Mucosa of gallbladder (tissue), 1 donor: ENCODE measurements around the gene CREBBP. TPM values are rescaled to one million over a fixed set of nuclear protein-coding genes. Genes with fewer than 3 reads are reported as not detected.

Experiments
- DNase-seq: peaks from one replicate; pipeline ENCODE4 v3.0.0-alpha.2; 2020; ENCODE audit warnings: low spot score
- total RNA-seq: library from RNA; stranded (reverse); gene quantifications from one replicate; pipeline ENCODE4 v1.2.1, GENCODE V29; 2021
- donor health status: DM: no; HTN: no; CAD: no.

Gene CREBBP
- total RNA-seq, 1 donor from 2014 or later: 74.6 TPM

DNA sequence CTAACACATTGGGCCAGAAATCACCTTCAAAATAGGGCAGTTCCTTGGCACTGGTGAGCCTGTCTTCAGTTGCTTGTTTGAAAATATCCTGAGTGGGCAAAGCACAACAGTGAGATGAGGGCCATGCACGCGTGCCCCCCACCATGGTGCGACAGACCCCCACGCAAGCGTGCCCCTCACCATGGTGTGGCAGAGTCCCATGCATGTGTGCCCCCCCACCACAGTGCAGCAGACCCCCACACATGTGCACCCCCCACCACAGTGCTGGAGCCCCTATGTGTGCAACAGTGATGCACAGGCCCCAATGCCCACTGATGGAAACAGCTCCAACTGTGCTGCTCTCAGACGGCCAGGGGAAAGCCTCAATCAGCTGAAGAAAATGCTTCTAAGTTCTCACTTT, 144.4 kb downstream of the CREBBP start:
- DNase-seq: no peak

DNA sequence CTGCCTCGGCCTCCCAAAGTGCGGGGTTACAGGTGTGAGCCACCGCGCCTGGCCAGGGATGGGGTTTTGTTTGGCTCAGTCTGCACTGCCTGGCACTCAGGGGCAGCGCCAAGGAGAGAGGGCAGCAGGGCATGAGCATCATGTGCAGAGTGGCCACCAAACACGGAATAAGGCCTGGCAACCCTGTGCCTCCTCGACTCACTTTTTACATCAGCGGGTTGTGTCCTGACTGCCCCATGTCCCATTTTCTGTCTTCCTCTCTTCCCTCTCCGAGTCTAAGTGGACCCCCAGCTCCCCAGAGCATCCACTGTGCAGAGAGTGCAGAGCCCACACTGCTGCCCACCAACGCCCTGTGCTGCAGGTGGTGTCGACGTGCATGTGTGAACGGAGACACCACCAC, 145.0 kb downstream of the CREBBP start:
- DNase-seq: no peak

DNA sequence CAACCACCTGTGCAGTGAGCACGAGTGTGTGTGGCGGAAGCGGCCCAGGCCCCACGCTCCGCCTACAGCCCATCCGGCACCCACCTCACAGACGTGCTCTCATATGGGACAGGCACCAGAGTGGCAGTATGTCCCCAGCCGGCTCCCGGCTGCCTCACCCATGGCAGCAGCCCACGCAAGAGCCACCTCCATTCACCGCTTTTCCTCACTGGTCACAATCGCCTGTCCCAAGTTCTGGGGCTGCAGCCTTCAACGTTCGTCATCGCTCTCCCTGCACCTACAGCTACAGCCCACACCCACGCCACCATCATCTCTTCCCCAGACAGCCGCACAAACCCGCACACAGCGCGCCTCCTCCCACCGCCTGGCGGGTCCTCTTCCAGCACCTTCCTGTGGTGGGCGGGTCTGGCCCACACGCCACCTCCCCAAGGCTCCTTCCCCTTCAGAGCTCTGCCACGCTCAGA, 145.7 kb downstream of the CREBBP start:
- DNase-seq: no peak

DNA sequence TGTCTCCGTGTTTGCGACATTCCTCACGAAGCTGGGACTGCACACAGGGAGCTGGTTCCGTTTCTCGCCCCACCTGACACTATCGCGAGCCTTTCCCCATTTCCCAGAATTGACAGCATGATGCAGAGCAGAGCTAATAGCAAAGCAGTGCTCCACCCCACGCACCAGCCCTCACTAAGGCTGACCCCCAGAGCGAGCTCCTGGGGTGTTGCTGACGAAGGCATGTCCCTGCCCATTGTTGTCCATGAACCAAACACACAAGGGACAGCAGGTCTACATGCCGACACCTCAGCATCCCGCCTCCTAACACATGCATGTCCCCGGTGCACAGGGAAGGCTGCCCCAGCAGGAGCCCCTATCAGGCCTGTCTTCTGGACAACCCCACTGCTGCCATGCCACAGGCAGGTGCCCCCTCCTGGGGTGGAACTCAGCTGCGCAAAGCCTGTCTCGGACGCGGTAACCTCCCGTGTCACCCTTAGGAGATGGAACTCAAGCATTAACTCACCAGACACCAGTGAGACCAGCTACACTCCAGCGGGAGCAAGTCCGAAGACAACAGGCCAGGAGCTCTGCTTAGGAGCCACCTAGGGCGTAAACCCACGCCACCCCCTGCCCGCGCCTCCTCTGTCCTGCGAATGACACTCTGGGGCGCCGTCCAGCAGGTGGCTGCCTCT, 146.3 kb downstream of the CREBBP start:
- no peak for DNase-seq

DNA sequence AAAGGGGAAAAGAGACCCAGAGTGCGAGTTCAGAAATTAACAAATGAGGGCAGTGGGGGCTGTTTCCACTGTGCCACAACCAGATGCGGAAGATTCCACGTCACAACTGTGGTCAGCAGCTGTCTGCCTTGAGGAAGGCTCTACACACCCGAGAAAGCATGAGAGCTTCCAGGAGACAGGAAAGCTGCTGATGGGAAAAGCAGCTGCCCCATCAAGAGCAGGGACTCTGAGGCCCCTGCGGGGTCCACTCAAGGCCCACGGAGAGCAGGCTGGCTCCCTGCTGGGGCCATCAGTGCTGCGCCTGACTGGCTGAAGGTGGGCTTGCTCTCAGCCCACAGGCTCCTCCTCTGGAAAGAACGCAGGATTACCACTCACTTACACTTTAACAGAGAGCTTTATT, 148.3 kb downstream of the CREBBP start:
- no peak for DNase-seq

DNA sequence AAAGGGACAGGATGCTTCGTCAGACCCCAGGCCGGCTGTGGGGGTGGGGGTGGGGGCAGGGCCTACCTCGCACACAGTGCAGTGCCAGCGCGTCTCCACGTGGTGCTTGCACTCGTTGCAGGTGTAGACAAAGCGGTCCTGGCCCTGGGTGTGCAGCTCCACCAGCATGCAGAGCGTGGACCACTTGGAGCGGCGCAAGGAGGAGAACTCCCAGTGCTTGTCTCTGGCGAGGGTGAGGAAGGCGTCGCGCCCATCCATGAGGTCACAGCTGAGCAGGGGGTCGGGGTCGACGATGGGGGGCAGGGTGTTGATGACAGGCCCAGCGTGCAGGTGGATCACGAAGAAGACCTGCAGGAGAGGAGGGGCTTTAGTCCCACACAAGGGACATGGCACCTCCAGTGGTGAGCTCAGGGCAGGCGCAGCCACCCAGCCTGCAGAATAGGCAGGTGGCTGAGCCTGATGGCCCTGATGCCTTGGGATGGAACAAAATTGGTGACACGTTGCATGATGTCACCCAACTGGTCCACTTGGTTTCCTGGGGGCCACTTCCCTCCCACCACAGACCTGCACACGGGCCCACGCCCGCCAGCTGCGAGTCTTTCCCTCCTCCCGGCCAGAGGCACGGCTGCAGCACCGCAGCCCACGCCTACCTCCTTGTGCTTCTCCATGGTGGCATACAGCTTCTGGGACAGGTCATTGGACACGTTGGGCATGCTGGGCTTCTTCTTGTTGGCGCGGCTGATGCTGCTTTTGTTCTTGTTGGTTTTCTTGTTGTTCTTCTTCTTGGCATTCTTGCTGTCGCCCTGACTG, 149.2 kb downstream of the CREBBP start:
- DNase-seq: no peak

DNA sequence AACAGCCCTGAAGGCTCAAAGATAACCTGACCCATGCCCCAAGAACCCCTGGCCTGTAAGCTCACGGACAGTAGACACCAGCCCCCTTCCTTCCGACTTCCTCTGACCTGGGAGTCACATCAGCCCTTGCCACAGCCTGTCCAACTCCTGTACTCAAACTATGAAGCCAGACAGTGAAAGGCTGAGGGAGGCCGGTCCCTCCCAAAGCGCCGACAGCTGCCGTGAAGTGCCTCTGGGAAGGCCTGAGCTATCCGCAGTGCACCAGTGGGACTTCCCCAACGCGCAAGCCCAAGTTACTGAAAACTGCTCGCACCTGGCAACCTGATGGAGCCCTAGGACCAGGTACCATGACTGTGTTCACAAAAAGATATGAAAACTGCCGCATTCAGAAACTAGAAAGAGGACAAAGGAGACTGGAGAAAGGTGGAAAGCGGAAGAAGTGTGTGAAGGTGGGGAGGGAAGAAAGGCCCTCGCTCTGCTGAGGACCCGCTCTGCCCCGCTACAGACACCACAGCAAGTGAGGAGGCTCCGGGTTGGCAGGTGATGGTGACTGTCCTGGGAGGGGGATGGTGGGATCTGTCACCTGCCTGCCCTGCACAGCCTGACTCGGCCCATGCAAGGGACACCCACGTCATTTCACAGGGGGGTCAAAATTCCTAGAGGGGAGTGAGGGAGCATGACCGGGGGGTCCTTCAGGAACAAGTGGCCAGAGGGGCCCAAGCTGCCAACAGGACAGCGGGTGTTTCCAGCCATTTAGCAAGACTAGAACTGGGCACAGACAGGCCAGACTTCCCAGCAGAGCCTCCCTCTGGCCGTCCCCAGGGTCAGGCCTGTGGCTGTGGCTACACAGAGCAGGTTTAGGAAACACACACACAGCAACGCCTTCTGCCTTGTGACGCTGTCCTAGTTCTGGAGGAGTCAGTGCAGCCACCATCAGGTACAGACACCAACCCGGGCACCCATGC, 150.1 kb downstream of the CREBBP start:
- DNase-seq: no peak

DNA sequence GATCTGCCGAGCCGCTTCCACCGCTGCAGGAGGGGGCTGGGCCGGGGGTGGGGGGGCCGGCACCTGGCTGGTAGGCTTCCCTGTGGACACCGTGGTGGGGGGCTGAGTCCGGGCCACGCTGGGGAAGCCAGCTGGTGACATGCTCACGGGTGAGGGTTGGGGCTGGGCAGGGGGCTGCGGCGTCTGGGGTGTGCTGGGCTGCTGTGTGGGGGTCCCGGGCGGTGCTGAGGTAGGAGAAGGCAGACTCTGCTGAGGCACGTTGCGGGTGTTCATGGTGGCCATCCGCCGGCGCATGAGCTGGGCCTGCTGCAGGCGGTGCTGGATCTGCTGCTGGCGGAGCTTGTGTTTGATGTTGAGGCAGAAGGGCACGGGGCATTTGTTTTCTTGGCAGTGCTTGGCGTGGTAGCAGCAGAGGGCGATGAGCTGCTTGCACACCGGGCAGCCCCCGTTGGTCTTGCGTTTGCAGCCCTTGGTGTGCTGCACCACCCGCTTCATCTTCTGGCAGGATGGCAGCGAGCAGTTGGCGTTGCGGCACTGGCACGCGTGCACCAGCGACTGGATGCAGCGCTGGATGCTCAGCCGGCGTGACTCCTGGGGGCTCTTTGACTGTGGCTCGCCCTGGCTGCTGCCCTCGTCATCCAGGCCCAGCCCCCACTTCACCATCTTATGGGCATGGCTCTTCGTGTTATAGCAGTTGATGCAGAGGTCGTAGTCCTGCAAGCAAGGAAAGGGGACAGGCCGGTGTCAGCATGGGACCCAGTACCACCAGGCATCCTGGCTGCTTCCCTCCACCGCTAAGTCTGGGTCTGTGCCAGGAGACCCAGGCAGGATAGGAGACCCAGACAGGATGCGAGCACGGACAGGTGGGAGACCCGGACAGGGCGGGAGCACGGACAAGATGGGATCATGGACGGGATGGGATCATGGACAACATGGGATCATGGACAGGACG, 151.1 kb downstream of the CREBBP start:
- no peak for DNase-seq

DNA sequence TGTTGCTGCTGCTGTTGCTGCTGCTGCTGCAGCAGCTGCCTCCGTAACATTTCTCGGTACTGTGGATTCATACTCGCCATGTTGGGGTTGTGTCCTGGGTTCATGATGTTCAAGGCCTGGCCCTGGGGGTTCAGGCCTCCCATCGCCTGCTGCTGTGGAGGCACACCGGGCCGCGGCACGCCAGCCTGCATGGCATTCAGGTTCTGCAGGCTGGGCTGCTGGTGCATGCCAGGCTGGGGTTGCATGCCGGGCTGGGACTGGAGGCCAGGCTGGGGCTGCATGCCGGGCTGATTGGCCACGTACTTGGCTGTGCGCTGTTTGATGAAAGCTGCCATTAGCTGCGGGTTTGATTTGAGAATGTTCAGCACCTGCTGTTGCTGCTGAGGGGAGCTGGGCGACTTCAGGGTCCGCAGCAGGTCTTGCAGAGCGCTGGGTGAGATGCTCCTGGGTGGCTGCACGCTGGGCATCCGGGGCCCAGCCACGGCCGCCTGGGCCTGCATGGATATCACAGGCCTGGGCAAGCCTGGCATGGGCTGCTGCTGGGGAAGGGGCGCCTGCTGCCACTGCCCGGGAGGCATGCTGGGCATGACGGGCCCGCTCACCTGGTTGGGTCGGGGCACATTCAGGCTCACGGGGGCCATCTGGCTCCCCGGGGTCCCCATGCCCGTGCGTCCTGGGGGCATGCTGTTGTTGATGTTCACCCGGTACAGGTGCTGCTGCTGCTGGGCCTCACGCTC, 151.9 kb downstream of the CREBBP start:
- no peak for DNase-seq

DNA sequence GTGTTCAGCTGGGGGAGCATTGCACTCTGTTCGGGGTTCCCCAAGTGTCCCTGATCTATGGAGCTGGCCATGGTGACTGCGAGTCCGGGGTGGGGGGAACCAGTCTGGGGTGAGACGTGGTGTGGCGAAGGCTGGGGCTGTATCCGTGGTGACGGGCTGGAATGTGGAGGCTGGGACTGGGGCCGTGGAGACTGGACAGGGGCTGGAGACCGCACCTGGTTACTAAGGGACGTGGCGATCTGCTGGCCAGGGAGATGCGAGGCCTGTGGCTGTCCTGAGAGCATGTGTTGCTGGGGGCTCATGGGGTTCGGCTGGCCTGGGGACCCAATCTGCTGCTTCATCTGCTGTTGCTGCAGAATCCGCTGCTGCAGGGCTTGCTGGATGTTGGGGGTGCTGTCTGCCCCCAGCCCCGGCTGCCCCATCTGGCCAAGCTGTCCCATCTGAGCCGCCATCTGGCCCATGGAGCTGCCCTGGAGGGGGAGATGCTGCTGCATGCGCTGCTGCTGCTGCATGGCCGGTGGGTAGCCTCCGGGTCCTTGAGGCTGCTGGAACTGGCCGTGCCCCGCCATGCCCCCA, 152.6 kb downstream of the CREBBP start:
- no peak for DNase-seq

DNA sequence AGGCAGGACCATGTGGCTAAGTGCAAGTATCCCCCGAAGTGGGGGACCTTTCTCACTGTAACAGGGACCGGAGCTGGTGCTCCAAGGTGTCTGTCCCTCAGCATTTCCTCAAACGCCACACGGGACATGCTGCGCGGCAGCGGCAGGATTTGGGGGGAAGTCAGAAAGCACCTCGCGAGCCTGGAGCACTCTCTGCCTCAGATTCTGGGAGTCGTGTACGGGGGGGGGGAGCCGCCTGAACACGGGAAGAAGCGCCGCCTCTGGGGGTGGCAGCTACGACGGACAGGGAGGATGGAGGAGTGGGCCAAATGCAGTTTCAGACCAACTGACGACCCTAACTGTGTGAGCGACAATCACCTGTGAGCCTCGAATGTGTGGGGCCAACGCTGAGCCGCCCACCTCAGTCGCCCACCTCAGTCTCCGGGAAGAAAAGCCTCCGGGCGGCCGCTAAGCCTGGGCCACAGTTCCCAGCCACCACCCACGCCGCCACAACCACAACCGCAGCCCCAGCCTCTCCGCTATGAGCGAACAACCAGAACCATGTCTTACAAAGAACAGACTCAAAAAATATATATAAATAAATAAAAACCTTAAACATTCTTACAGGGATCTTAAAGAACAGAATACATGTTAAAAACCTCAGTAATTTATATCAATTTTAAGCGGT, 154.4 kb downstream of the CREBBP start:
- no peak for DNase-seq

DNA sequence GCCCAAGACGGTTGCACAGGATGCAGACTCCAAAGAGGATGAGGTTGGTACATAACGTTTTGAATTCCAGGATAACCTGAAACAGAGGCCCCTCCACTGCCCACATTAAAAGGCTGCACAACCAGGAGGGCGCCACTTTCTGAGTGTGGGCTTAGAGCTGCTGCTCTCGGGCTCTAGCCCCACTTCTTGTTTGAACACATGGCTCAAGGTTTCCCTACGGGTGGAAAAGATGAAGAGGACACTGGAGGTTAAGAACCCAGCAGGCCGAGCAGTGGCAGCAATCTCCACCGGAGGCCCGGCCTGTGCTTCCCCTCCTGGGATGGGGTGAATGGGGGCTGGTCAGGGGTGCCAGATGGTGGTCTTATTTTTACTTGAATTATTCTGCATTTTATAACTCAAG, 155.2 kb downstream of the CREBBP start:
- no peak for DNase-seq

DNA sequence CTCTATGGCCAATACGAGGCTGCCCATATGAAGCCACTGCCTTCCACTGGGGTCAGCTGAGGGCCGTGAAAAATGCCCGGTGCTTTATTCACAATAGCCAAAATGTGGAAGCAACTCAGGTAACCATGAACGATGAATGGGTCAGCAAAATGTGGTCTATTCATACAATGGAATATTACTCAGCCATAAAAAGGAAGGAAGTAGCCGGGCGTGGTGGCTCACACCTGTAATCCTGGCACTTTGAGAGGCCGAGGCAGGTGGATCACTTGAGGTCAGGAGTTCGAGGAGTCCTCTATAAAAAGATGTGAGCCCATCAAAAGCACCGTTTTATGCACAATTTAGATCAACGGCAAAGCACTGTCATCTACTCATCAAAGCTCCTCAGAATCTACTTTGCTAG, 158.0 kb downstream of the CREBBP start:
- DNase-seq: no peak

DNA sequence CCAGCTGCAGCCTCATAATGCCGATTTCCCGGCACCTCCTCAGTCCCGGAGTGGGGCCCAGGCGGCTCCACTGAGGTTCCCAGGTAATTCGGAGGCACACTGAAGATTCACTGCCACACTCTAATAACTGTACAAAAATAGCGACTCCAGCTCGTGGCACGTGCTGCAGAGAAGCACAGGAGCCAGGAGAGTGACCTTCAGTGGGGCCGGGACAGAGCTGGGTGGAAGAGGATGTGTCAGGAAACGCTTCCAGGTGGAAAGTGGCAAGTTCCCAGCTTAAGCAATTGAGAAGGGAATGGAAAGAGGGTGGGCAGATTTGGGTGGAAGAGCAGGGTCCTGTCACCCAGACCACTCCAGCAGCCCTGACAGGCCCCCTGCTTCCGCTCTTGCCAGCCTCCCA, 160.1 kb downstream of the CREBBP start:
- DNase-seq: no peak

DNA sequence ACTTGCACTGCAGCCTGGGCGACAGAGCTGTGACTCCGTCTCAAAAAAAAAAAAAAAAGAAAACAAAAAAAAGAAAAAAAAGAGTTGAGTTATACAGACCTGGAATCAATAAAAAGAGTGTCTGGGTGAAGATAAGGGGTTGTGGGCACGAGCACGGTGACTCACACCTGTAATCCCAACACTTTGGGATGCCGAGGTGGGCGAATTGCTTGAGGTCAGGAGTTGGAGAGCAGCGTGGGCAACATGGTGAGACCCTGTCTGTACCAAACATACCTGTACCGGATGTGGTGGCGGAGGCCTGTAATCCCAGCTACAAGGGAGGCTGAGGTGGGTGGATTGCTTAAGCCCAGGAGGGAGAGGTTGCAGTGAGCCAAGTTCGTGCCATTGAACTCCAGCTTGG, 161.9 kb downstream of the CREBBP start:
- no peak for DNase-seq

DNA sequence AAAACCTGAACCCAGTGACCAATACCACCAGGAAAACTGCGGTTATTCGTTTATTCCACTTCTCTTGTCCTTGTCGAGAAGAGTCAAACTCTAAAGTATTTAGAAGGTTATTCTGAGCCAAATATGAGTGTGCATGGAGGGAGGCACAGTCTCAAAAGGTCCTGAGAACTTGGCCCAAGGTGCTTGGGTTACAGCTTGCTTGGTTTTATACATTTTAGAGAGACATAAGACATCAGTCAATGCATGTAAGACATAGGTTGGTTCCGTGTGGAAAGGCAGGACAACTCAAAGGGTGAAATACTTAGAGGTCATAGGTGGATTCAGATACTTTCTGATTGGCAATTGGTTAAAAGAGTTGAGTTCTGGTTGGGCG, 162.5 kb downstream of the CREBBP start:
- DNase-seq: no peak

DNA sequence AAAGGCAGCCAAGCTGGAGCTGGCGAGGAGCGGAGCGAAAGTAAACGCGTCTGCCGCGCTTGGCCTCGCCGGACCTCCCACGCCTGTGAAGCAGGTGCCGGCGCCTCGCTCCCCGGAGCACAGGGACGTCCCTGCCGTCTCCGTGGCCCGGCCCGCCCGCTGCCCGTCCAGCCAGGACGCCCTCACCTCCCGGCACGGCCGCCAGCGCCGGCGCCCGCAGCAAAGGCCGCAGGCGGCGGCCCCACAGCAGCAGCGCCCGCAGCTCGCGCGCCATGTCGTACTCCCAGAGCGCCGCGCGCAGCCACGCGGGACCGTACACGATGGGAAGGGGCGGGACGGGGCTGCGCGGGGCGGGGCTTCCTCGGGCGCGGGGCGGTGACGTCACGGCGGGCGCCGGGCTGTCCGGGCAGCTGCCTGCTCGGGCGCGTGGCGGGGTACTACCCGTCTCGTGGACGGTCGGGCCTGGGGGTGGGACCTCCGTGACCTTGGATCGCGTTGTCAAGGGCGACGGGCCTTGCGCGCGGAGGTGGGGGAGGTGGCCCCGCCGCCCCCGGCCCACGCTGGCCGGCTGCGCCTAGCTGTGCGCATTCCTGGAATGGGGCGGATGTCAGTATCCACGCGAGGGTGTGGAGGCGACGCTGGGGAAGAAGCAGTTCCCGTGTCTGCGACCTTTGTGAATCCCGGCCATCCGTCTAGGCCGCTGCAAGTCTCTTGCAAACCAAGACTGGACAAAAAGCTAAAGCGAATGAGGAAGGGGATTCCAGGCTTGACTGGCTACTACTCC, 163.1 kb downstream of the CREBBP start, which contains the start of gene TRAP1:
TSS of gene TRAP1 (minus strand) at position 290 of the 784 bp plus-strand sequence. CDS start at position 274, 16 bp downstream.
- peak; percentile 92 for DNase-seq

DNA sequence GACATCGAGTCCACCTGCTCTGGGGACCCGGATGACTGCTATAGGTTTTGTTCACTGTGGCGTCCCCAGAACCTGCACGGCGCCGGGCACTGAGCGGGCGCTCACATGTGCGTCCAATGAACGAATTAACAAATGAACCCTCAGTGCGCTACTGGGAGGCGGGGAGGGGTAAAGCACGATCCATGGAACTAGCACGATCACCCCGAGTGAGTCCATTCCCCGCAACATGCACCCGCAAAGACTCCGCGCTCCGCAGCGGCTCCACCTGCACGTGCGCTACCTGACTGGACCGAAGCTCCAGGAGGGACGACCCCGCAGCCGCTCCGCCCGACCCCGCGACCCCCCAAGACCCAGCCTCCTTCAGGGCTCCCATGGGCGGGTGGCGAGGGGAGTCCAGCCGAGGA, 163.7 kb downstream of the CREBBP start:
- no peak for DNase-seq
